ENCODE measurements around the gene MYO18A.

Gene MYO18A

GRCh38 chr17:29196769-29197515, 16.7 kb upstream of the MYO18A start:
- H3K9me3 ChIP-seq (ENCODE audit: control insufficient read depth in 2 of 2, low read length in 2 of 2), result no peaks in the 10 kb centered on the region
- H3K27ac ChIP-seq (ENCODE audit: low read depth in 2 of 2, low read length in 2 of 2), result no peak overlapping the region
- no peaks in the 10 kb centered on the region for H3K36me3 ChIP-seq (ENCODE audit: control insufficient read depth in 2 of 2, insufficient read depth in 2 of 2, low read length in 2 of 2)
- no peaks in the 10 kb centered on the region for H3K4me1 ChIP-seq (ENCODE audit: control insufficient read depth in 2 of 2, insufficient read depth in 2 of 2, low read length in 2 of 2)
- H3K27me3 ChIP-seq (ENCODE audit: control insufficient read depth in 2 of 2, insufficient read depth in 2 of 2, low read length in 2 of 2), result no peaks in the 10 kb centered on the region
- no peak overlapping the region for H3K9ac ChIP-seq (ENCODE audit: low read depth in 1 of 2, low read length in 2 of 2)
- no peak overlapping the region for H3K4me3 ChIP-seq (ENCODE audit: low read length in 2 of 2)

GRCh38 chr17:29195465-29196081, 15.4 kb upstream of the MYO18A start:
- H3K4me3 ChIP-seq (ENCODE audit: low read length in 2 of 2), result no peak overlapping the region
- no peaks in the 10 kb centered on the region for H3K9me3 ChIP-seq (ENCODE audit: control insufficient read depth in 2 of 2, low read length in 2 of 2)
- no peak overlapping the region for H3K9ac ChIP-seq (ENCODE audit: low read depth in 1 of 2, low read length in 2 of 2)
- H3K4me1 ChIP-seq (ENCODE audit: control insufficient read depth in 2 of 2, insufficient read depth in 2 of 2, low read length in 2 of 2), result no peaks in the 10 kb centered on the region
- no peaks in the 10 kb centered on the region for H3K36me3 ChIP-seq (ENCODE audit: control insufficient read depth in 2 of 2, insufficient read depth in 2 of 2, low read length in 2 of 2)
- H3K27ac ChIP-seq (ENCODE audit: low read depth in 2 of 2, low read length in 2 of 2), result no peak overlapping the region
- H3K27me3 ChIP-seq (ENCODE audit: control insufficient read depth in 2 of 2, insufficient read depth in 2 of 2, low read length in 2 of 2), result no peaks in the 10 kb centered on the region

- Histone ChIP-seq H3K9ac (ENCODE audit: low read depth in 1 of 2, low read length in 2 of 2) (no peak overlapping the region), H3K4me3 (ENCODE audit: low read length in 2 of 2) (no peak overlapping the region), H3K36me3 (ENCODE audit: control insufficient read depth in 2 of 2, insufficient read depth in 2 of 2, low read length in 2 of 2) (no peaks in the 10 kb centered on the region), H3K9me3 (ENCODE audit: control insufficient read depth in 2 of 2, low read length in 2 of 2) (no peaks in the 10 kb centered on the region), H3K27me3 (ENCODE audit: control insufficient read depth in 2 of 2, insufficient read depth in 2 of 2, low read length in 2 of 2) (no peaks in the 10 kb centered on the region), H3K27ac (ENCODE audit: low read depth in 2 of 2, low read length in 2 of 2) (no peak overlapping the region), H3K4me1 (ENCODE audit: control insufficient read depth in 2 of 2, insufficient read depth in 2 of 2, low read length in 2 of 2) (no peaks in the 10 kb centered on the region)
These were observed 14.5 kb upstream of the MYO18A start for GRCh38 chr17:29194669-29195068.

GRCh38 chr17:29193146-29193545, 12.9 kb upstream of the MYO18A start:
- Histone ChIP-seq H3K4me3 (ENCODE audit: low read length in 2 of 2) (no peak overlapping the region), H3K9me3 (ENCODE audit: control insufficient read depth in 2 of 2, low read length in 2 of 2) (no peaks in the 10 kb centered on the region), H3K36me3 (ENCODE audit: control insufficient read depth in 2 of 2, insufficient read depth in 2 of 2, low read length in 2 of 2) (no peaks in the 10 kb centered on the region), H3K27ac (ENCODE audit: low read depth in 2 of 2, low read length in 2 of 2) (no peak overlapping the region), H3K9ac (ENCODE audit: low read depth in 1 of 2, low read length in 2 of 2) (no peak overlapping the region), H3K27me3 (ENCODE audit: control insufficient read depth in 2 of 2, insufficient read depth in 2 of 2, low read length in 2 of 2) (no peaks in the 10 kb centered on the region), H3K4me1 (ENCODE audit: control insufficient read depth in 2 of 2, insufficient read depth in 2 of 2, low read length in 2 of 2) (no peaks in the 10 kb centered on the region)

- H3K27ac ChIP-seq (ENCODE audit: low read depth in 2 of 2, low read length in 2 of 2), result no peak overlapping the region
- no peaks in the 10 kb centered on the region for H3K9me3 ChIP-seq (ENCODE audit: control insufficient read depth in 2 of 2, low read length in 2 of 2)
- no peaks in the 10 kb centered on the region for H3K36me3 ChIP-seq (ENCODE audit: control insufficient read depth in 2 of 2, insufficient read depth in 2 of 2, low read length in 2 of 2)
- no peak overlapping the region for H3K9ac ChIP-seq (ENCODE audit: low read depth in 1 of 2, low read length in 2 of 2)
- H3K27me3 ChIP-seq (ENCODE audit: control insufficient read depth in 2 of 2, insufficient read depth in 2 of 2, low read length in 2 of 2), result no peaks in the 10 kb centered on the region
- H3K4me3 ChIP-seq (ENCODE audit: low read length in 2 of 2), result no peak overlapping the region
- H3K4me1 ChIP-seq (ENCODE audit: control insufficient read depth in 2 of 2, insufficient read depth in 2 of 2, low read length in 2 of 2), result no peaks in the 10 kb centered on the region
These were observed 10.5 kb upstream of the MYO18A start for GRCh38 chr17:29190592-29191207.

GRCh38 chr17:29190039-29190438, 9.8 kb upstream of the MYO18A start:
- H3K9ac ChIP-seq (ENCODE audit: low read depth in 1 of 2, low read length in 2 of 2), result no peak overlapping the region
- H3K9me3 ChIP-seq (ENCODE audit: control insufficient read depth in 2 of 2, low read length in 2 of 2), result no peaks in the 10 kb centered on the region
- H3K36me3 ChIP-seq (ENCODE audit: control insufficient read depth in 2 of 2, insufficient read depth in 2 of 2, low read length in 2 of 2), result no peaks in the 10 kb centered on the region
- no peak overlapping the region for H3K4me3 ChIP-seq (ENCODE audit: low read length in 2 of 2)
- H3K4me1 ChIP-seq (ENCODE audit: control insufficient read depth in 2 of 2, insufficient read depth in 2 of 2, low read length in 2 of 2), result no peaks in the 10 kb centered on the region
- H3K27me3 ChIP-seq (ENCODE audit: control insufficient read depth in 2 of 2, insufficient read depth in 2 of 2, low read length in 2 of 2), result no peaks in the 10 kb centered on the region
- H3K27ac ChIP-seq (ENCODE audit: low read depth in 2 of 2, low read length in 2 of 2), result no peak overlapping the region

- Histone ChIP-seq H3K27me3 (ENCODE audit: control insufficient read depth in 2 of 2, insufficient read depth in 2 of 2, low read length in 2 of 2) (no peaks in the 10 kb centered on the region), H3K4me1 (ENCODE audit: control insufficient read depth in 2 of 2, insufficient read depth in 2 of 2, low read length in 2 of 2) (no peaks in the 10 kb centered on the region), H3K9me3 (ENCODE audit: control insufficient read depth in 2 of 2, low read length in 2 of 2) (no peaks in the 10 kb centered on the region), H3K9ac (ENCODE audit: low read depth in 1 of 2, low read length in 2 of 2) (no peak overlapping the region), H3K4me3 (ENCODE audit: low read length in 2 of 2) (no peak overlapping the region), H3K36me3 (ENCODE audit: control insufficient read depth in 2 of 2, insufficient read depth in 2 of 2, low read length in 2 of 2) (no peaks in the 10 kb centered on the region), H3K27ac (ENCODE audit: low read depth in 2 of 2, low read length in 2 of 2) (no peak overlapping the region)
These were observed 9.2 kb upstream of the MYO18A start for GRCh38 chr17:29189355-29189754.

- peak overlapping the region in 1 of 2 donors; percentile 73 for H3K4me3 ChIP-seq (ENCODE audit: low read length in 2 of 2)
- peaks cover 39 to 43% of the 10 kb centered on the region in 2 donors for H3K4me1 ChIP-seq (ENCODE audit: control insufficient read depth in 2 of 2, insufficient read depth in 2 of 2, low read length in 2 of 2)
- H3K36me3 ChIP-seq (ENCODE audit: control insufficient read depth in 2 of 2, insufficient read depth in 2 of 2, low read length in 2 of 2), result no peaks in the 10 kb centered on the region
- no peaks in the 10 kb centered on the region for H3K9me3 ChIP-seq (ENCODE audit: control insufficient read depth in 2 of 2, low read length in 2 of 2)
- no peak overlapping the region for H3K9ac ChIP-seq (ENCODE audit: low read depth in 1 of 2, low read length in 2 of 2)
- H3K27ac ChIP-seq (ENCODE audit: low read depth in 2 of 2, low read length in 2 of 2), result peak overlapping the region in 1 of 2 donors; percentile 97
- H3K27me3 ChIP-seq (ENCODE audit: control insufficient read depth in 2 of 2, insufficient read depth in 2 of 2, low read length in 2 of 2), result no peaks in the 10 kb centered on the region
These were observed 1.0 kb upstream of the MYO18A start for GRCh38 chr17:29181226-29181625.

GRCh38 chr17:29180788-29181160, 576 bp upstream of the MYO18A start:
- no peaks in the 10 kb centered on the region for H3K36me3 ChIP-seq (ENCODE audit: control insufficient read depth in 2 of 2, insufficient read depth in 2 of 2, low read length in 2 of 2)
- H3K27me3 ChIP-seq (ENCODE audit: control insufficient read depth in 2 of 2, insufficient read depth in 2 of 2, low read length in 2 of 2), result no peaks in the 10 kb centered on the region
- H3K9me3 ChIP-seq (ENCODE audit: control insufficient read depth in 2 of 2, low read length in 2 of 2), result no peaks in the 10 kb centered on the region
- H3K4me3 ChIP-seq (ENCODE audit: low read length in 2 of 2), result peak overlapping the region; percentile 61 to 73
- H3K4me1 ChIP-seq (ENCODE audit: control insufficient read depth in 2 of 2, insufficient read depth in 2 of 2, low read length in 2 of 2), result peaks cover 43 to 47% of the 10 kb centered on the region in 2 donors
- peak overlapping the region; percentile 94 to 97 for H3K27ac ChIP-seq (ENCODE audit: low read depth in 2 of 2, low read length in 2 of 2)
- H3K9ac ChIP-seq (ENCODE audit: low read depth in 1 of 2, low read length in 2 of 2), result peak overlapping the region; percentile 76 to 87

GRCh38 chr17:29179232-29180033, 765 bp downstream of the MYO18A start:
- H3K27me3 ChIP-seq (ENCODE audit: control insufficient read depth in 2 of 2, insufficient read depth in 2 of 2, low read length in 2 of 2), result no peaks in the 10 kb centered on the region
- H3K9me3 ChIP-seq (ENCODE audit: control insufficient read depth in 2 of 2, low read length in 2 of 2), result no peaks in the 10 kb centered on the region
- peak overlapping the region; percentile 94 to 97 for H3K27ac ChIP-seq (ENCODE audit: low read depth in 2 of 2, low read length in 2 of 2)
- peaks cover 43 to 47% of the 10 kb centered on the region in 2 donors for H3K4me1 ChIP-seq (ENCODE audit: control insufficient read depth in 2 of 2, insufficient read depth in 2 of 2, low read length in 2 of 2)
- H3K9ac ChIP-seq (ENCODE audit: low read depth in 1 of 2, low read length in 2 of 2), result peak overlapping the region; percentile 70 to 90
- H3K4me3 ChIP-seq (ENCODE audit: low read length in 2 of 2), result peak overlapping the region; percentile 70 to 73
- H3K36me3 ChIP-seq (ENCODE audit: control insufficient read depth in 2 of 2, insufficient read depth in 2 of 2, low read length in 2 of 2), result no peaks in the 10 kb centered on the region
